HEK293 (cell line): ENCODE results near the gene LCMT1.

Source experiments
- CTCF ChIP-seq: fragments of 450-650 bp; formaldehyde crosslinking; IDR thresholded peaks from 2 replicates; pipeline ENCODE4 v1.5.1; 2016; ENCODE audit warnings: missing biosample characterization, missing genetic modification characterization
- PRDM4 ChIP-seq: fragments of 450-650 bp; formaldehyde crosslinking; IDR thresholded peaks from 2 replicates; pipeline ENCODE4 v1.5.1; 2017; ENCODE audit warnings: missing biosample characterization, missing genetic modification characterization
- REST ChIP-seq: fragments of 450-650 bp; formaldehyde crosslinking; IDR thresholded peaks from 2 replicates; pipeline ENCODE4 v1.5.1; 2016; ENCODE audit warnings: missing biosample characterization, missing genetic modification characterization
- TRIM28 ChIP-seq: IDR thresholded peaks from 2 replicates; pipeline ENCODE4 v1.6.1; 2011; ENCODE audit warnings: low read length, control low read depth, borderline replicate concordance
- ZNF311 ChIP-seq: fragments of 450-650 bp; formaldehyde crosslinking; IDR thresholded peaks from 2 replicates; pipeline ENCODE4 v1.5.1; 2017; ENCODE audit warnings: missing biosample characterization, missing genetic modification characterization, borderline replicate concordance
- ZNF366 ChIP-seq: fragments of 450-650 bp; formaldehyde crosslinking; conservative IDR thresholded peaks from 2 replicates; pipeline ENCODE4 v1.5.1; 2016; ENCODE audit warnings: missing biosample characterization, missing genetic modification characterization
- ZNF433 ChIP-seq: fragments of 450-650 bp; formaldehyde crosslinking; IDR thresholded peaks from 2 replicates; pipeline ENCODE4 v1.5.1; 2016; ENCODE audit warnings: missing biosample characterization, missing genetic modification characterization, low read depth
- ZNF513 ChIP-seq: fragments of 450-650 bp; IDR thresholded peaks from 2 replicates; pipeline ENCODE4 v1.5.1; 2018; ENCODE audit warnings: missing biosample characterization, missing genetic modification characterization
- ZNF585B ChIP-seq: fragments of 450-650 bp; formaldehyde crosslinking; IDR thresholded peaks from 2 replicates; pipeline ENCODE4 v1.5.1; 2016; ENCODE audit warnings: missing biosample characterization, missing genetic modification characterization
- ZNF626 ChIP-seq: fragments of 450-650 bp; sonication (Bioruptor Pico); formaldehyde crosslinking; IDR thresholded peaks from 2 replicates; pipeline ENCODE4 v1.5.1; 2018; ENCODE audit warnings: missing biosample characterization, missing genetic modification characterization, inconsistent platforms

- TF ChIP-seq TRIM28 = no peak
- no peak for TF ChIP-seq ZNF513
- no peak for TF ChIP-seq ZNF626 (tag by site-specific recombination)
- TF ChIP-seq CTCF (tag by site-specific recombination) = no peak
- no peak for TF ChIP-seq ZNF311 (tag by site-specific recombination)
- no peak for TF ChIP-seq PRDM4 (tag by site-specific recombination)
- TF ChIP-seq ZNF433 (tag by site-specific recombination) = no peak
- no peak for TF ChIP-seq ZNF366 (tag by site-specific recombination)
- TF ChIP-seq REST (tag by site-specific recombination) = no peak
- TF ChIP-seq ZNF585B (tag by site-specific recombination) = no peak
Observed at GRCh38 chr16:25223964-25224363, 112.4 kb downstream of the LCMT1 start.
